Measurements from ENCODE around the gene INS.

DNA sequence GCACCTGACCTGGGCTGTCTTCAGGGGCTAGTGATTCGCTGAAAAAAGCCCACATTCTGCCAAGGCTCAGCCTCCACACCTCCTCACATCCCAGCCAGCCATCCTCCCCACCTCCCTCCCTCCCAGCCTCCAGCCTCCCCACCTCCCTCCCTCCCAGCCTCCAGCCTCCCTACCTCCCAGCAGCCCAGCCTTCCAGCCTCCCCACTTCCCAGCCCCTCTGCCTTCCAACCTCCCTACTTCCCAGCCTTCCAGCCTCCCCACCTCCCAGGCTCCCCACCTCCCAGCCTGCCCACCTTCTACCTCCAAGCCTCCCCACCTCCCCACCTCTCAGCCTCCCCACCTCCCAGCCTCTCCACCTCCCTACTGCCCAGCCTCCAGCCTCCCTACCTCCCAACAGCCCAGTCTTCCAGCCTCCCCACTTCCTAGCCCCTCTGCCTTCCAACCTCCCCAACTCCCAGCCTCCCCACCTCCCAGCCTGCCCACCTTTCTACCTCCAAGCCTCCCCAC lies 44.3 kb upstream of the INS start:
- TF ChIP-seq POLR2A (IDR thresholded peaks at IDR 0.05), result no peak
- TF ChIP-seq, protein P1, sequence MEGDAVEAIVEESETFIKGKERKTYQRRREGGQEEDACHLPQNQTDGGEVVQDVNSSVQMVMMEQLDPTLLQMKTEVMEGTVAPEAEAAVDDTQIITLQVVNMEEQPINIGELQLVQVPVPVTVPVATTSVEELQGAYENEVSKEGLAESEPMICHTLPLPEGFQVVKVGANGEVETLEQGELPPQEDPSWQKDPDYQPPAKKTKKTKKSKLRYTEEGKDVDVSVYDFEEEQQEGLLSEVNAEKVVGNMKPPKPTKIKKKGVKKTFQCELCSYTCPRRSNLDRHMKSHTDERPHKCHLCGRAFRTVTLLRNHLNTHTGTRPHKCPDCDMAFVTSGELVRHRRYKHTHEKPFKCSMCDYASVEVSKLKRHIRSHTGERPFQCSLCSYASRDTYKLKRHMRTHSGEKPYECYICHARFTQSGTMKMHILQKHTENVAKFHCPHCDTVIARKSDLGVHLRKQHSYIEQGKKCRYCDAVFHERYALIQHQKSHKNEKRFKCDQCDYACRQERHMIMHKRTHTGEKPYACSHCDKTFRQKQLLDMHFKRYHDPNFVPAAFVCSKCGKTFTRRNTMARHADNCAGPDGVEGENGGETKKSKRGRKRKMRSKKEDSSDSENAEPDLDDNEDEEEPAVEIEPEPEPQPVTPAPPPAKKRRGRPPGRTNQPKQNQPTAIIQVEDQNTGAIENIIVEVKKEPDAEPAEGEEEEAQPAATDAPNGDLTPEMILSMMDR (IDR thresholded peaks at IDR 0.05), result no peak

All from body of pancreas (tissue), 4 donors.